Caco-2 (cell line): ENCODE results near the gene ABCC4. TPM values are rescaled to one million over a fixed set of nuclear protein-coding genes. Genes with fewer than 3 reads are reported as not detected.

ENCODE experiments used
- BruUV-seq: library from RNA; stranded (reverse); fragments of 400-500 nt; replicated peaks from 2 replicates; lab custom pipeline; 2021; lab: Mats Ljungman, UMichigan
- CTCF ChIA-PET: fragments of 300-600 bp; sonication (Branson Sonifier 250); formaldehyde crosslinking; loops from one replicate; lab custom pipeline; 2022; ENCODE audit warnings: antibody characterized with exemption; lab: Charles Lee
- POLR2A ChIA-PET: fragments of 300-600 bp; sonication (Branson Sonifier 250); formaldehyde crosslinking; loops from one replicate; lab custom pipeline; 2022; ENCODE audit warnings: antibody characterized with exemption; lab: Charles Lee
- DNase-seq, 2 experiments: peaks; one replicate each; pipeline versions ENCODE4 v3.0.0 to v3.0.0-alpha.2; 2020 to 2022
- H3K27me3 ChIP-seq: replicated peaks from 2 replicates; pipeline ENCODE4 v1.6.0; 2011; ENCODE audit warnings: low read length; ENCODE audit not compliant: control insufficient read depth, insufficient read depth
- H3K36me3 ChIP-seq: 2 replicates; pipeline ENCODE4 v1.5.1; 2011; ENCODE audit warnings: low read length; ENCODE audit not compliant: control insufficient read depth, insufficient read depth
- H3K4me1 ChIP-seq: fragments of 250-450 bp; sonication (Bioruptor Pico); 2 replicates; pipeline ENCODE4 v1.5.1; 2020; ENCODE audit warnings: mild to moderate bottlenecking
- H3K4me3 ChIP-seq: 2 replicates; pipeline ENCODE4 v1.5.1; 2011; ENCODE audit warnings: low read depth, mild to moderate bottlenecking, control low read depth, low read length
- H3K9me3 ChIP-seq: fragments of 250-450 bp; sonication (Bioruptor Pico); 2 replicates; pipeline ENCODE4 v1.5.1; 2020; ENCODE audit warnings: mild to moderate bottlenecking, moderate library complexity
- H3K27ac Mint-ChIP-seq: one replicate; pipeline ENCODE4 v1.8.0; 2022; ENCODE audit warnings: mixed read lengths; ENCODE audit not compliant: unreplicated experiment
- H3K27me3 Mint-ChIP-seq: one replicate; pipeline ENCODE4 v1.8.0; 2022; ENCODE audit warnings: mixed read lengths; ENCODE audit not compliant: insufficient read depth, unreplicated experiment
- H3K36me3 Mint-ChIP-seq: one replicate; pipeline ENCODE4 v1.8.0; 2022; ENCODE audit warnings: mild to moderate bottlenecking, mixed read lengths; ENCODE audit not compliant: insufficient read depth, unreplicated experiment
- H3K4me1 Mint-ChIP-seq: one replicate; pipeline ENCODE4 v1.8.0; 2022; ENCODE audit warnings: low read depth, mixed read lengths; ENCODE audit not compliant: unreplicated experiment
- H3K4me3 Mint-ChIP-seq: one replicate; pipeline ENCODE4 v1.8.0; 2022; ENCODE audit warnings: mild to moderate bottlenecking, moderate library complexity, mixed read lengths; ENCODE audit not compliant: unreplicated experiment
- H3K9me3 Mint-ChIP-seq: one replicate; pipeline ENCODE4 v1.8.0; 2022; ENCODE audit warnings: mixed read lengths; ENCODE audit not compliant: unreplicated experiment
- intact Hi-C: fragments of 100-400 bp; cut with micrococcal nuclease; formaldehyde crosslinking; loops from one replicate; pipeline ENCODE4 v1.10.0; 2022; ENCODE audit not compliant: unreplicated experiment
- total RNA-seq: library from RNA; stranded (reverse); gene quantifications from 2 replicates; pipeline ENCODE4 v1.2.3, GENCODE V29; 2022
- TF ChIP-seq, protein P1 (sequence below), 2 experiments: fragments of 200-600 bp in 1 of 2; IDR thresholded peaks; 1 replicate in 1 of 2; 2 replicates in 1 of 2; pipeline versions ENCODE4 v1.5.1 to v1.8.0; 2011 to 2022; ENCODE audit warnings: antibody characterized with exemption in 1 of 2, control low read depth in 1 of 2, inconsistent platforms in 1 of 2, low read depth in 1 of 2, low read length in 1 of 2, mild to moderate bottlenecking in 1 of 2, moderate library complexity in 1 of 2; ENCODE audit not compliant: insufficient read depth in 1 of 2, severe bottlenecking in 1 of 2, unreplicated experiment in 1 of 2

The ABCC4 gene
- total RNA-seq, 1 experiment from 2014 or later: 51.9 TPM

DNA sequence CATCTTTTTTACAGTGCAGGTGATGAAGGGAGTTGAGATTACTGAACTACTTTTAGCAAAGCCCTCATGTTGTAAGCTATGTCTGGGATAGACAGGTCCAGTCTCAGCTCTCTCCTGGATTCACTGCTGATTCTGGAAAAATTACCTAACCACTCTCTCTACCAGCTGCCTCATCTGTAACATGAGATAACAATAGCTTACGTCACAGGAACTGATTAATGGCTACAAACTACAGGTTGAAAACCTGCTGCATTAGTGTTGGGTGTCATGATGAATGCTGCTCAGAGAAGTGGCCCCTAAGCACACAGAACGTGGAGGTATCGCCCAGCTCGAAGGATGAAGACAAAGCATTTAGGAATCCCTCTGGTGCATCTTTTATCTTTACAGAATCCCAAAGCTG, 277.8 kb downstream of the ABCC4 start:
- TF ChIP-seq, protein P1, sequence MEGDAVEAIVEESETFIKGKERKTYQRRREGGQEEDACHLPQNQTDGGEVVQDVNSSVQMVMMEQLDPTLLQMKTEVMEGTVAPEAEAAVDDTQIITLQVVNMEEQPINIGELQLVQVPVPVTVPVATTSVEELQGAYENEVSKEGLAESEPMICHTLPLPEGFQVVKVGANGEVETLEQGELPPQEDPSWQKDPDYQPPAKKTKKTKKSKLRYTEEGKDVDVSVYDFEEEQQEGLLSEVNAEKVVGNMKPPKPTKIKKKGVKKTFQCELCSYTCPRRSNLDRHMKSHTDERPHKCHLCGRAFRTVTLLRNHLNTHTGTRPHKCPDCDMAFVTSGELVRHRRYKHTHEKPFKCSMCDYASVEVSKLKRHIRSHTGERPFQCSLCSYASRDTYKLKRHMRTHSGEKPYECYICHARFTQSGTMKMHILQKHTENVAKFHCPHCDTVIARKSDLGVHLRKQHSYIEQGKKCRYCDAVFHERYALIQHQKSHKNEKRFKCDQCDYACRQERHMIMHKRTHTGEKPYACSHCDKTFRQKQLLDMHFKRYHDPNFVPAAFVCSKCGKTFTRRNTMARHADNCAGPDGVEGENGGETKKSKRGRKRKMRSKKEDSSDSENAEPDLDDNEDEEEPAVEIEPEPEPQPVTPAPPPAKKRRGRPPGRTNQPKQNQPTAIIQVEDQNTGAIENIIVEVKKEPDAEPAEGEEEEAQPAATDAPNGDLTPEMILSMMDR (IDR thresholded peaks at IDR 0.05; ENCODE audit: insufficient read depth in 1 of 2, low read depth in 1 of 2, low read length in 1 of 2, severe bottlenecking in 1 of 2, unreplicated experiment in 1 of 2): no peak
- Histone ChIP-seq H3K4me1 (no peaks in the 10 kb centered on the region), H3K9me3 (no peaks in the 10 kb centered on the region; the same call in 1 of the 2 replicates), H3K4me3 (no peak overlapping the region), H3K36me3 (peaks cover 2% of the 10 kb centered on the region; the same call in 1 of the 2 replicates), H3K27me3 (no peaks in the 10 kb centered on the region)
- no peak overlapping the region for H3K27ac Mint-ChIP-seq
- DNase-seq: no peak
- no TSS peak for BruUV-seq
- ChIA-PET CTCF (no interaction called here), POLR2A (no interaction called here)
- peaks cover 21% of the 10 kb centered on the region for H3K36me3 Mint-ChIP-seq
- intact Hi-C loops: no loop called here
- H3K4me3 Mint-ChIP-seq: no peak overlapping the region
- H3K9me3 Mint-ChIP-seq: no peaks in the 10 kb centered on the region
- H3K4me1 Mint-ChIP-seq: peaks cover 6% of the 10 kb centered on the region
- no peaks in the 10 kb centered on the region for H3K27me3 Mint-ChIP-seq

- Histone ChIP-seq H3K4me3 (no peak overlapping the region), H3K36me3 (peaks cover 2% of the 10 kb centered on the region; the same call in 1 of the 2 replicates), H3K9me3 (no peaks in the 10 kb centered on the region), H3K27me3 (no peaks in the 10 kb centered on the region), H3K4me1 (no peaks in the 10 kb centered on the region)
- peaks cover 14% of the 10 kb centered on the region for H3K36me3 Mint-ChIP-seq
- ChIA-PET CTCF (no interaction called here), POLR2A (no interaction called here)
- no TSS peak for BruUV-seq
- no peaks in the 10 kb centered on the region for H3K27me3 Mint-ChIP-seq
- H3K9me3 Mint-ChIP-seq: no peaks in the 10 kb centered on the region
- intact Hi-C loops: no loop called here
- DNase-seq: no peak
- peaks cover 6% of the 10 kb centered on the region for H3K4me1 Mint-ChIP-seq
- TF ChIP-seq, protein P1 (IDR thresholded peaks at IDR 0.05; ENCODE audit: insufficient read depth in 1 of 2, low read depth in 1 of 2, low read length in 1 of 2, severe bottlenecking in 1 of 2, unreplicated experiment in 1 of 2): no peak
- H3K27ac Mint-ChIP-seq: no peak overlapping the region
- no peak overlapping the region for H3K4me3 Mint-ChIP-seq
These were observed 280.8 kb downstream of the ABCC4 start for GRCh38 chr13:95020298-95020987.

DNA sequence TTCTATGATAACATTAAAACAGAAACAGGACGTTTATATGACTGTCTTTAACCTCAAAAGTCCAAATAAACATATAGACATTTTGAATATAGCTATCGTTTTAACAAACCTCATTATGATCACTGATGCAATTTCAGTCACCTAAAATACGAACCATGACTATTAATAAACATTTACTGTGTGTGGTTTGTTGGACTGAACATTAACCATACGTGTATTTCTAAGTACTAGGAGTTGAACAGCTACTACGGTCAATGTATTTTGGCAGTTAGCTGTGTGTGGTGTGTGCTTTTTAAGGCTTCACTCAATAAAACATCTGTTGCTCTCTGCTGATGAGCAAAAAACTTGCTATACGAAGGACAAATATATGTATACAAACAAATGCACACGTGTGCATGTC, 281.4 kb downstream of the ABCC4 start:
- Mint-ChIP-seq H3K4me3 (no peak overlapping the region), H3K27me3 (no peaks in the 10 kb centered on the region), H3K27ac (no peak overlapping the region), H3K9me3 (no peaks in the 10 kb centered on the region), H3K4me1 (peaks cover 6% of the 10 kb centered on the region), H3K36me3 (peaks cover 13% of the 10 kb centered on the region)
- Histone ChIP-seq H3K36me3 (peaks cover 2% of the 10 kb centered on the region; the same call in 1 of the 2 replicates), H3K27me3 (no peaks in the 10 kb centered on the region), H3K4me3 (no peak overlapping the region), H3K9me3 (no peaks in the 10 kb centered on the region), H3K4me1 (no peaks in the 10 kb centered on the region)
- ChIA-PET CTCF (no interaction called here), POLR2A (no interaction called here)
- intact Hi-C loops: no loop called here
- DNase-seq: no peak
- TF ChIP-seq, protein P1 (IDR thresholded peaks at IDR 0.05; ENCODE audit: insufficient read depth in 1 of 2, low read depth in 1 of 2, low read length in 1 of 2, severe bottlenecking in 1 of 2, unreplicated experiment in 1 of 2): no peak
- BruUV-seq: TSS peak; percentile 58
